HL-60/S4 treated with retinoic acid at 250 ng/mL for 4 days and 3 days (cell line): ENCODE data around the gene SLC1A4.
"Not testable (repeated sequence)": the region's sequence is repeated elsewhere in the genome, so short reads cannot be mapped to it uniquely, and the experiment has no call there.

Source experiments
- in situ Hi-C: fragments of 300-500 bp; cut with MboI; formaldehyde crosslinking; loops from 2 replicates; pipeline ENCODE4 v1.7.0; 2022; ENCODE audit warnings: low sequenced_read_pairs

SLC1A4 gene

GRCh38 chr2:64990876-64991275, 1.7 kb downstream of the SLC1A4 start:
- in situ Hi-C loops, result no loop called here

GRCh38 chr2:64992218-64992617, 3.0 kb downstream of the SLC1A4 start:
- in situ Hi-C loops, result no loop called here

GRCh38 chr2:64992990-64993389, 3.8 kb downstream of the SLC1A4 start:
- in situ Hi-C loops, result no loop called here

- in situ Hi-C loops, result no loop called here
Observed at GRCh38 chr2:64995041-64995440, 5.8 kb downstream of the SLC1A4 start.

- in situ Hi-C loops, result no loop called here
Observed at GRCh38 chr2:64996871-64997307, 7.7 kb downstream of the SLC1A4 start.

- in situ Hi-C loops, result no loop called here
Observed at GRCh38 chr2:64998658-64999061, 9.5 kb downstream of the SLC1A4 start.

GRCh38 chr2:64999754-65000153, 10.6 kb downstream of the SLC1A4 start:
- in situ Hi-C loops, result no loop called here

- in situ Hi-C loops, result no loop called here
Observed at GRCh38 chr2:65000644-65001043, 11.4 kb downstream of the SLC1A4 start.

GRCh38 chr2:65003037-65003436, 13.8 kb downstream of the SLC1A4 start:
- in situ Hi-C loops, result no loop called here

GRCh38 chr2:65004232-65004631, 15.0 kb downstream of the SLC1A4 start:
- in situ Hi-C loops, result not testable (repeated sequence)

- in situ Hi-C loops, result no loop called here
Observed at GRCh38 chr2:65013776-65014175, 24.6 kb downstream of the SLC1A4 start.

GRCh38 chr2:65015731-65016130, 26.5 kb downstream of the SLC1A4 start:
- in situ Hi-C loops, result no loop called here

- in situ Hi-C loops, result no loop called here
Observed at GRCh38 chr2:65016789-65017188, 27.6 kb downstream of the SLC1A4 start.

GRCh38 chr2:65017335-65017734, 28.1 kb downstream of the SLC1A4 start:
- in situ Hi-C loops, result no loop called here

GRCh38 chr2:65018141-65018582, 29.0 kb downstream of the SLC1A4 start:
- in situ Hi-C loops, result no loop called here

GRCh38 chr2:65019010-65019409, 29.8 kb downstream of the SLC1A4 start:
- in situ Hi-C loops, result no loop called here

- in situ Hi-C loops, result no loop called here
Observed at GRCh38 chr2:65019675-65020195, 30.5 kb downstream of the SLC1A4 start.

GRCh38 chr2:65020251-65020650, 31.1 kb downstream of the SLC1A4 start:
- in situ Hi-C loops, result not testable (repeated sequence)

GRCh38 chr2:65020943-65021528, 31.8 kb downstream of the SLC1A4 start:
- in situ Hi-C loops, result no loop called here

GRCh38 chr2:65021709-65022108, 32.5 kb downstream of the SLC1A4 start:
- in situ Hi-C loops, result no loop called here

- in situ Hi-C loops, result no loop called here
Observed at GRCh38 chr2:65022189-65022588, 33.0 kb downstream of the SLC1A4 start.

GRCh38 chr2:65023742-65024141, 34.5 kb downstream of the SLC1A4 start:
- in situ Hi-C loops, result no loop called here
